ENCODE data around the gene MCM6. TPM values are rescaled to one million over a fixed set of nuclear protein-coding genes. Genes with fewer than 3 reads are reported as not detected.
"Not testable (repeated sequence)": the region's sequence is repeated elsewhere in the genome, so short reads cannot be mapped to it uniquely, and the experiment has no call there.

The MCM6 gene
- total RNA-seq, 1 experiment from 2014 or later = 101 TPM

GRCh38 chr2:135893374-135893794 lies 17.1 kb upstream of the MCM6 start:
- ChIA-PET POLR2A (ENCODE audit: low non-redundant PET) (no interaction called here), CTCF (no interaction called here)
- Histone ChIP-seq H3K27me3 (replicated peaks; ENCODE audit: insufficient read depth, low read depth, low read length, poor library complexity) (no peaks in the 10 kb centered on the region), H3K36me3 (ENCODE audit: insufficient read depth, low read length, poor library complexity, severe bottlenecking) (no peaks in the 10 kb centered on the region), H3K9me3 (ENCODE audit: low read depth, low read length, poor library complexity, severe bottlenecking) (no peaks in the 10 kb centered on the region), H3K27ac (ENCODE audit: low read depth, low read length, poor library complexity, severe bottlenecking) (no peak overlapping the region), H3K4me1 (ENCODE audit: insufficient read depth, low read length, poor library complexity, severe bottlenecking) (no peaks in the 10 kb centered on the region), H3K4me3 (ENCODE audit: low read depth, low read length, poor library complexity, severe bottlenecking) (no peak overlapping the region)
- DNase-seq (ENCODE audit: low spot score) = no peak
- intact Hi-C loops (cut with micrococcal nuclease; ENCODE audit: unreplicated experiment) = no loop called here
- no peak for TF ChIP-seq EZH2 (IDR thresholded peaks at IDR 0.05; ENCODE audit: borderline replicate concordance, low read depth, low read length, poor library complexity, severe bottlenecking)
- no peak for TF ChIP-seq CTCF (conservative IDR thresholded peaks at IDR 0.05; ENCODE audit: low read depth, low read length)
- no TSS peak for BruUV-seq (replicated peaks)

DNA sequence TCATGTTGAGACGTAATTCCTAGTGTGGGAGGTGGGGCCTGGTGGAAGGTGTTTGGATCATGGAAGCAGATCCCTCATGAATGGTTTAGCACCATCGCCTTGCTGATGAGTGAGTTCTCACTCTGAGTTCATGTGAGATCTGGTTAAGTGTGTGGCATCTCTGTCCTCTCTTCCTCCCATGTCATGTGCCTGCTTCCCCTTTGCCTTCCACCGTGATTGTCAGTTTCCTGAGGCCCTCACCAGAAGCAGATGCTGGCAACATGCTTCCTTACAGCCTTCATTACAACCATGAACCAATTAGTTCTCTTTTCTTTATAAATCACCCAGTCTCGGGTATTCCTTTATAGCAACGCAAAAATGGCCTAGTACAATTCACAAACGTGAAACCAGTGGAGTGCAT lies 14.6 kb upstream of the MCM6 start:
- CTCF ChIA-PET = no interaction called here
- no TSS peak for BruUV-seq (replicated peaks)
- no peak for TF ChIP-seq CTCF (conservative IDR thresholded peaks at IDR 0.05; ENCODE audit: low read depth, low read length)
- TF ChIP-seq EZH2 (IDR thresholded peaks at IDR 0.05; ENCODE audit: borderline replicate concordance, low read depth, low read length, poor library complexity, severe bottlenecking) = no peak
- POLR2A ChIA-PET (ENCODE audit: low non-redundant PET) = no interaction called here
- Histone ChIP-seq H3K36me3 (ENCODE audit: insufficient read depth, low read length, poor library complexity, severe bottlenecking) (no peaks in the 10 kb centered on the region), H3K4me1 (ENCODE audit: insufficient read depth, low read length, poor library complexity, severe bottlenecking) (no peaks in the 10 kb centered on the region), H3K9me3 (ENCODE audit: low read depth, low read length, poor library complexity, severe bottlenecking) (no peaks in the 10 kb centered on the region), H3K4me3 (ENCODE audit: low read depth, low read length, poor library complexity, severe bottlenecking) (no peak overlapping the region), H3K27ac (ENCODE audit: low read depth, low read length, poor library complexity, severe bottlenecking) (no peak overlapping the region), H3K27me3 (replicated peaks; ENCODE audit: insufficient read depth, low read depth, low read length, poor library complexity) (no peaks in the 10 kb centered on the region)
- intact Hi-C loops (cut with micrococcal nuclease; ENCODE audit: unreplicated experiment) = no loop called here
- DNase-seq (ENCODE audit: low spot score) = no peak

DNA sequence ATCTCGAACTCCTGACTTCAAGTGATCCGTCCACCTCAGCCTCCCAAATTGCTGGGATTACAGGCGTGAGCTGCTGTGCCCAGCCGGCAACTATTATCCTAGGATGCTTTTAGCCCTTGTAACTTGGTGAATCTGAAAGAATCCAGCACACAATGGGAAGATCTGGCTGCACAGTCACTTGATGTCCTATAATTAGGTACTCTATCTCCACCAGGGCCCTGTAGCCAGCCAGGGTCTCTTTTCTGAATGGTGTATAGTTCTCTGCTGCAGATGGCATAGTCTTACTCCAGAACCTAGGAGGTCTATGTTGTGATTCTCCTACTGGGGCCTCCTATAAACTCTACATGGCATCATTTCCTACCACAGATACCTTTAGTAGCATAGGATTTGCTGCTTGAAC lies 13.9 kb upstream of the MCM6 start:
- POLR2A ChIA-PET (ENCODE audit: low non-redundant PET) = interaction anchor here (0.6 kb wide), 1 partner anchor 222 kb away, joined by 6 read pairs; no protein-coding TSS in a partner anchor
- no peaks in the 10 kb centered on the region for H3K36me3 ChIP-seq (ENCODE audit: insufficient read depth, low read length, poor library complexity, severe bottlenecking)
- H3K27ac ChIP-seq (ENCODE audit: low read depth, low read length, poor library complexity, severe bottlenecking) = no peak overlapping the region
- H3K4me3 ChIP-seq (ENCODE audit: low read depth, low read length, poor library complexity, severe bottlenecking) = no peak overlapping the region
- DNase-seq (ENCODE audit: low spot score) = no peak
- H3K9me3 ChIP-seq (ENCODE audit: low read depth, low read length, poor library complexity, severe bottlenecking) = no peaks in the 10 kb centered on the region
- TF ChIP-seq EZH2 (IDR thresholded peaks at IDR 0.05; ENCODE audit: borderline replicate concordance, low read depth, low read length, poor library complexity, severe bottlenecking) = no peak
- TF ChIP-seq CTCF (conservative IDR thresholded peaks at IDR 0.05; ENCODE audit: low read depth, low read length) = no peak
- no peaks in the 10 kb centered on the region for H3K4me1 ChIP-seq (ENCODE audit: insufficient read depth, low read length, poor library complexity, severe bottlenecking)
- intact Hi-C loops (cut with micrococcal nuclease; ENCODE audit: unreplicated experiment) = no loop called here
- no peaks in the 10 kb centered on the region for H3K27me3 ChIP-seq (replicated peaks; ENCODE audit: insufficient read depth, low read depth, low read length, poor library complexity)
- BruUV-seq (replicated peaks) = no TSS peak
- CTCF ChIA-PET = no interaction called here

- CTCF ChIA-PET; POLR2A ChIA-PET (ENCODE audit: low non-redundant PET); BruUV-seq (replicated peaks): not testable (repeated sequence)
Measured at GRCh38 chr2:135888587-135888986, 12.3 kb upstream of the MCM6 start.

More at GRCh38 chr2:135888587-135888986, 12.3 kb upstream of the MCM6 start:
- H3K9me3 ChIP-seq (ENCODE audit: low read depth, low read length, poor library complexity, severe bottlenecking); DNase-seq (ENCODE audit: low spot score); H3K27ac ChIP-seq (ENCODE audit: low read depth, low read length, poor library complexity, severe bottlenecking); H3K4me1 ChIP-seq (ENCODE audit: insufficient read depth, low read length, poor library complexity, severe bottlenecking); H3K36me3 ChIP-seq (ENCODE audit: insufficient read depth, low read length, poor library complexity, severe bottlenecking); intact Hi-C loops (cut with micrococcal nuclease; ENCODE audit: unreplicated experiment); H3K4me3 ChIP-seq (ENCODE audit: low read depth, low read length, poor library complexity, severe bottlenecking); H3K27me3 ChIP-seq (replicated peaks; ENCODE audit: insufficient read depth, low read depth, low read length, poor library complexity): not testable (repeated sequence)

Data from A673 (cell line).